HCT116 (cell line): ENCODE results near the gene CDHR4. TPM values are rescaled to one million over a fixed set of nuclear protein-coding genes. Genes with fewer than 3 reads are reported as not detected.

ENCODE experiments used
- ATAC-seq: fragments of 200-7000 bp; cut with Tn5 transposase; 2 replicates; pipeline ENCODE4 v1.9.1; 2020; ENCODE audit warnings: mild to moderate bottlenecking, moderate library complexity
- BruUV-seq: library from RNA; stranded (reverse); fragments of 400-500 nt; replicated peaks from 2 replicates; lab custom pipeline; 2021; lab: Mats Ljungman, UMichigan
- CTCF ChIA-PET: fragments of 300-600 bp; sonication (Branson Sonifier 250); formaldehyde crosslinking; loops from one replicate; lab custom pipeline; 2021; ENCODE audit warnings: antibody characterized with exemption; lab: Charles Lee
- POLR2A ChIA-PET: fragments of 300-600, 350-600 bp; sonication (Branson Sonifier 250); formaldehyde crosslinking; loops from one replicate; lab custom pipeline; 2021; ENCODE audit warnings: antibody characterized with exemption; lab: Charles Lee
- RAD21 ChIA-PET, 2 experiments: fragments of 300-600 bp; sonication (Branson Sonifier 250); formaldehyde crosslinking; loops; one replicate each; lab custom pipeline; 2023; ENCODE audit warnings: low total read pairs in 2 of 2; ENCODE audit not compliant: uncharacterized antibody in 2 of 2, unreplicated experiment in 2 of 2, low non-redundant PET in 1 of 2; lab: Charles Lee
- DNase-seq: peaks from one replicate; pipeline ENCODE4 v3.0.0-alpha.2; 2010; ENCODE audit warnings: low read depth, low spot score
- H2AFZ ChIP-seq: fragments of 200-600 bp; shearing (Covaris generic), sonication (generic); 2 replicates; pipeline ENCODE4 v1.6.1; 2017; ENCODE audit warnings: low read depth, mixed run types, mixed read lengths, antibody characterized with exemption, low read length; ENCODE audit not compliant: poor library complexity, severe bottlenecking
- H3K27ac ChIP-seq: 2 replicates; pipeline ENCODE4 v1.5.1; 2012; ENCODE audit warnings: low read depth, low read length
- H3K27me3 ChIP-seq: fragments of 200-600 bp; sonication (generic); 2 replicates; pipeline ENCODE4 v1.6.1; 2016; ENCODE audit warnings: mixed run types, low read length, mixed read lengths; ENCODE audit not compliant: insufficient read depth
- H3K36me3 ChIP-seq, 2 experiments: fragments of 200-500 bp in 1 of 2; fragments of 200-600 bp in 1 of 2; sonication (Bioruptor generic) in 1 of 2; sonication (generic) in 1 of 2; 2 replicates each; pipeline versions ENCODE4 v1.5.1 to v1.6.1; 2014 to 2016; ENCODE audit warnings: low read length in 2 of 2, inconsistent platforms in 1 of 2, mixed read lengths in 1 of 2, mixed run types in 1 of 2; ENCODE audit not compliant: insufficient read depth in 2 of 2, control insufficient read depth in 1 of 2
- H3K4me1 ChIP-seq, 2 experiments: fragments of 200-600 bp in 1 of 2; sonication (generic) in 1 of 2; 2 replicates each; pipeline versions ENCODE4 v1.5.1 to v1.6.1; 2012 to 2017; ENCODE audit warnings: low read length in 2 of 2, inconsistent platforms in 1 of 2, mild to moderate bottlenecking in 1 of 2, mixed read lengths in 1 of 2, mixed run types in 1 of 2, moderate library complexity in 1 of 2; ENCODE audit not compliant: insufficient read depth in 2 of 2, control insufficient read depth in 1 of 2
- H3K4me2 ChIP-seq: fragments of 200-600 bp; sonication (generic); 2 replicates; pipeline ENCODE4 v1.6.1; 2017; ENCODE audit warnings: mixed run types, low read length, mixed read lengths
- H3K4me3 ChIP-seq, 2 experiments: fragments of 200-600 bp in 1 of 2; sonication (generic) in 1 of 2; replicated peaks in 1 of 2; 2 replicates each; pipeline ENCODE4 v1.5.1; 2011 to 2016; ENCODE audit warnings: low read length in 2 of 2, control low read depth in 1 of 2, low read depth in 1 of 2, mild to moderate bottlenecking in 1 of 2, mixed read lengths in 1 of 2, mixed run types in 1 of 2
- H3K79me2 ChIP-seq: fragments of 200-600 bp; sonication (generic); 2 replicates; pipeline ENCODE4 v1.6.1; 2017; ENCODE audit warnings: mild to moderate bottlenecking, mixed run types, low read length, moderate library complexity, mixed read lengths; ENCODE audit not compliant: insufficient read depth
- H3K9ac ChIP-seq: fragments of 200-600 bp; sonication (generic); 2 replicates; pipeline ENCODE4 v1.6.1; 2016; ENCODE audit warnings: low read length, mixed read lengths
- H3K9me2 ChIP-seq: fragments of 200-600 bp; sonication (generic), shearing (Covaris generic); 2 replicates; pipeline ENCODE4 v1.6.1; 2017; ENCODE audit warnings: mixed run types, mild to moderate bottlenecking, moderate library complexity; ENCODE audit not compliant: insufficient read depth
- H3K9me3 ChIP-seq, 2 experiments: fragments of 200-500 bp in 1 of 2; fragments of 200-600 bp in 1 of 2; sonication (Bioruptor generic) in 1 of 2; sonication (generic) in 1 of 2; 2 replicates each; pipeline ENCODE4 v1.6.1; 2014 to 2017; ENCODE audit warnings: low read length in 2 of 2, mixed read lengths in 2 of 2, inconsistent platforms in 1 of 2, low read depth in 1 of 2, mild to moderate bottlenecking in 1 of 2, mixed run types in 1 of 2, moderate library complexity in 1 of 2; ENCODE audit not compliant: control insufficient read depth in 1 of 2, insufficient read depth in 1 of 2
- H4K20me1 ChIP-seq: fragments of 200-600 bp; sonication (generic), shearing (Covaris generic); 2 replicates; pipeline ENCODE4 v1.6.1; 2017; ENCODE audit warnings: mixed run types, mild to moderate bottlenecking, moderate library complexity; ENCODE audit not compliant: insufficient read depth
- CBX3 ChIP-seq: IDR thresholded peaks from 2 replicates; pipeline ENCODE4 v1.6.1; 2012; ENCODE audit warnings: low read depth
- CEBPB ChIP-seq: IDR thresholded peaks from 2 replicates; pipeline ENCODE4 v1.6.1; 2012; ENCODE audit warnings: low read depth
- EGR1 ChIP-seq: IDR thresholded peaks from 2 replicates; pipeline ENCODE4 v1.6.1; 2012; ENCODE audit warnings: low read depth
- ELF1 ChIP-seq: IDR thresholded peaks from 2 replicates; pipeline ENCODE4 v1.6.1; 2012; ENCODE audit warnings: low read depth, borderline replicate concordance
- EZH2 ChIP-seq: fragments of 200-600 bp; sonication (generic); IDR thresholded peaks from 2 replicates; pipeline ENCODE4 v1.6.1; 2017; ENCODE audit warnings: antibody characterized with exemption, mixed run types
- EZH2phosphoT487 ChIP-seq: fragments of 200-600 bp; IDR thresholded peaks from 2 replicates; pipeline ENCODE4 v1.6.1; 2018; ENCODE audit warnings: antibody characterized with exemption, borderline replicate concordance
- FOSL1 ChIP-seq: IDR thresholded peaks from 2 replicates; pipeline ENCODE4 v1.6.1; 2012; ENCODE audit warnings: low read depth
- JUND ChIP-seq: IDR thresholded peaks from 2 replicates; pipeline ENCODE4 v1.6.1; 2012
- POLR2A ChIP-seq: IDR thresholded peaks from 2 replicates; pipeline ENCODE4 v1.7.0; 2011; ENCODE audit warnings: borderline replicate concordance; ENCODE audit not compliant: insufficient read depth, insufficient read length; ENCODE audit errors: extremely low read depth
- POLR2AphosphoS5 ChIP-seq: IDR thresholded peaks from 2 replicates; pipeline ENCODE4 v1.6.1; 2011; ENCODE audit warnings: mild to moderate bottlenecking, low read depth, low read length, moderate library complexity
- RAD21 ChIP-seq: IDR thresholded peaks from 2 replicates; pipeline ENCODE4 v1.6.1; 2012; ENCODE audit warnings: low read depth, mild to moderate bottlenecking
- SIN3A ChIP-seq: IDR thresholded peaks from 2 replicates; pipeline ENCODE4 v1.6.1; 2012; ENCODE audit warnings: low read depth
- SP1 ChIP-seq: IDR thresholded peaks from 2 replicates; pipeline ENCODE4 v1.6.1; 2012; ENCODE audit warnings: low read depth
- SRF ChIP-seq: IDR thresholded peaks from 2 replicates; pipeline ENCODE4 v1.6.1; 2012; ENCODE audit warnings: low read depth
- ZFX ChIP-seq: fragments of 450-650 bp; IDR thresholded peaks from 2 replicates; pipeline ENCODE4 v1.6.1; 2017
- ZNF274 ChIP-seq: fragments of 200-500 bp; sonication (Bioruptor generic); IDR thresholded peaks from 2 replicates; pipeline ENCODE4 v1.6.1; 2014; ENCODE audit warnings: mild to moderate bottlenecking, low read depth, low read length, inconsistent platforms
- intact Hi-C: fragments of 100-400 bp; cut with micrococcal nuclease; formaldehyde crosslinking; loops from 2 replicates; pipeline ENCODE4 v1.10.0; 2022
- total RNA-seq: library from RNA; stranded (reverse); gene quantifications from one replicate; pipeline ENCODE4 v1.2.1, GENCODE V29; 2021; ENCODE audit not compliant: unreplicated experiment
- TF ChIP-seq, protein P1 (sequence below): IDR thresholded peaks from 2 replicates; pipeline ENCODE4 v1.6.1; 2011; ENCODE audit warnings: mild to moderate bottlenecking, low read length, moderate library complexity; ENCODE audit not compliant: insufficient replicate concordance; ENCODE audit errors: extremely low read depth
- TF ChIP-seq, protein P2 (sequence below): IDR thresholded peaks from 2 replicates; pipeline ENCODE4 v1.6.1; 2012
- TF ChIP-seq, protein P3 (sequence below), 3 experiments: fragments of 200-600 bp in 1 of 3; sonication (generic) in 1 of 3; IDR thresholded peaks in 2 of 3; conservative IDR thresholded peaks in 1 of 3; 2 replicates each; pipeline ENCODE4 v1.5.1; 2012 to 2017; ENCODE audit warnings: low read depth in 2 of 3, low read length in 2 of 3, antibody characterized with exemption in 1 of 3, borderline replicate concordance in 1 of 3, control low read depth in 1 of 3, mild to moderate bottlenecking in 1 of 3, mixed read lengths in 1 of 3, mixed run types in 1 of 3, moderate library complexity in 1 of 3; ENCODE audit not compliant: insufficient read depth in 1 of 3
- TF ChIP-seq, protein P4 (sequence below): IDR thresholded peaks from 2 replicates; pipeline ENCODE4 v1.6.1; 2012; ENCODE audit warnings: low read depth

The CDHR4 gene
- total RNA-seq, 1 experiment from 2014 or later: not detected

DNA sequence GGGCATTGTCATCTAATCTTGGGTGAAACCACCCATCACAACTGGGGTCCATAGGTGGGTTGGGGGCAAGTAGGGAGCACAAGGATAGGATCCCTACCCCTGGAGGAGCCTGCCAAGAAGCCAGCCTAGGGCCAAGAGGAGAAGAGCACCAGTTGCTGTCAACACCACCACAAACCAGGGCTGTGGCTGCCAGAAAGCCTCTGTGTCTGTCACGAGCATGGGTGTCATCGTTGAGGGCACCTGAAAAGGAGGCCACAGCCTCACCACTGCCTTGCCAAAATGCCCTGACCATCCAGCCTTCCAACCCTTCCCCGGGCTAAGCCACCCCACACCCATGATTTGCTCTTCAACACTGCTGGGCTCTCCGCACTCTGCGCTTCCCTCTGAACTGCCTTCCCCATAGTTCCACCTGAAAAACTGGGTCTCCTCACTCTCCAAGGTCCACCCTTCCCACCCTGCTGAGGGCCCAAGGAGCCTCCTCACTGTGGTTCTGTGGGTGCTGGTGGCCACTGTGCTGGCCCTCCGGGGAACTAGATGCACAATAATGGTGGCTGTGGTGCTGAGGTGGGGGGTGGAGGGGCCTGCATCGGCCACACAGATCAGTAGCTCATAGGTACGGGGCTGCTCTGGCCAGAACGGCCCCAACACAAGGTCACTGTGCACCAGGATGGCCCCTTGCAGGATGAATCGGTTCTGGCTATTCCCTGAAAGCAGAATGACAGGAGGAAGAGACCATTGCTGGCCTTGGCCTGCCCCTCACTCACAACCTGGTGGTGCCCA lies 7.1 kb downstream of the CDHR4 start:
- ATAC-seq: no peak
- no peak for TF ChIP-seq ZFX
- no peak for TF ChIP-seq JUND
- no peak for TF ChIP-seq ELF1
- no peak for TF ChIP-seq POLR2AphosphoS5
- TF ChIP-seq FOSL1: no peak
- TF ChIP-seq SP1: no peak
- TF ChIP-seq EGR1: no peak
- TF ChIP-seq, protein P1, sequence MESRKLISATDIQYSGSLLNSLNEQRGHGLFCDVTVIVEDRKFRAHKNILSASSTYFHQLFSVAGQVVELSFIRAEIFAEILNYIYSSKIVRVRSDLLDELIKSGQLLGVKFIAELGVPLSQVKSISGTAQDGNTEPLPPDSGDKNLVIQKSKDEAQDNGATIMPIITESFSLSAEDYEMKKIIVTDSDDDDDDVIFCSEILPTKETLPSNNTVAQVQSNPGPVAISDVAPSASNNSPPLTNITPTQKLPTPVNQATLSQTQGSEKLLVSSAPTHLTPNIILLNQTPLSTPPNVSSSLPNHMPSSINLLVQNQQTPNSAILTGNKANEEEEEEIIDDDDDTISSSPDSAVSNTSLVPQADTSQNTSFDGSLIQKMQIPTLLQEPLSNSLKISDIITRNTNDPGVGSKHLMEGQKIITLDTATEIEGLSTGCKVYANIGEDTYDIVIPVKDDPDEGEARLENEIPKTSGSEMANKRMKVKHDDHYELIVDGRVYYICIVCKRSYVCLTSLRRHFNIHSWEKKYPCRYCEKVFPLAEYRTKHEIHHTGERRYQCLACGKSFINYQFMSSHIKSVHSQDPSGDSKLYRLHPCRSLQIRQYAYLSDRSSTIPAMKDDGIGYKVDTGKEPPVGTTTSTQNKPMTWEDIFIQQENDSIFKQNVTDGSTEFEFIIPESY: no peak
- no peak for TF ChIP-seq SRF
- no peak for TF ChIP-seq SIN3A
- no peak for TF ChIP-seq CBX3
- no peak for TF ChIP-seq RAD21
- TF ChIP-seq EZH2: no peak
- no peak for TF ChIP-seq CEBPB
- TF ChIP-seq, protein P2, sequence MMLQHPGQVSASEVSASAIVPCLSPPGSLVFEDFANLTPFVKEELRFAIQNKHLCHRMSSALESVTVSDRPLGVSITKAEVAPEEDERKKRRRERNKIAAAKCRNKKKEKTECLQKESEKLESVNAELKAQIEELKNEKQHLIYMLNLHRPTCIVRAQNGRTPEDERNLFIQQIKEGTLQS: no peak
- TF ChIP-seq, protein P3, sequence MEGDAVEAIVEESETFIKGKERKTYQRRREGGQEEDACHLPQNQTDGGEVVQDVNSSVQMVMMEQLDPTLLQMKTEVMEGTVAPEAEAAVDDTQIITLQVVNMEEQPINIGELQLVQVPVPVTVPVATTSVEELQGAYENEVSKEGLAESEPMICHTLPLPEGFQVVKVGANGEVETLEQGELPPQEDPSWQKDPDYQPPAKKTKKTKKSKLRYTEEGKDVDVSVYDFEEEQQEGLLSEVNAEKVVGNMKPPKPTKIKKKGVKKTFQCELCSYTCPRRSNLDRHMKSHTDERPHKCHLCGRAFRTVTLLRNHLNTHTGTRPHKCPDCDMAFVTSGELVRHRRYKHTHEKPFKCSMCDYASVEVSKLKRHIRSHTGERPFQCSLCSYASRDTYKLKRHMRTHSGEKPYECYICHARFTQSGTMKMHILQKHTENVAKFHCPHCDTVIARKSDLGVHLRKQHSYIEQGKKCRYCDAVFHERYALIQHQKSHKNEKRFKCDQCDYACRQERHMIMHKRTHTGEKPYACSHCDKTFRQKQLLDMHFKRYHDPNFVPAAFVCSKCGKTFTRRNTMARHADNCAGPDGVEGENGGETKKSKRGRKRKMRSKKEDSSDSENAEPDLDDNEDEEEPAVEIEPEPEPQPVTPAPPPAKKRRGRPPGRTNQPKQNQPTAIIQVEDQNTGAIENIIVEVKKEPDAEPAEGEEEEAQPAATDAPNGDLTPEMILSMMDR (IDR thresholded peaks at IDR 0.05 in 2 of 3, conservative IDR thresholded peaks at IDR 0.05 in 1 of 3; ENCODE audit: borderline replicate concordance in 1 of 3, insufficient read depth in 1 of 3, low read depth in 2 of 3, low read length in 2 of 3): no peak
- no peak for TF ChIP-seq EZH2phosphoT487
- no peak for TF ChIP-seq POLR2A
- TF ChIP-seq, protein P4, sequence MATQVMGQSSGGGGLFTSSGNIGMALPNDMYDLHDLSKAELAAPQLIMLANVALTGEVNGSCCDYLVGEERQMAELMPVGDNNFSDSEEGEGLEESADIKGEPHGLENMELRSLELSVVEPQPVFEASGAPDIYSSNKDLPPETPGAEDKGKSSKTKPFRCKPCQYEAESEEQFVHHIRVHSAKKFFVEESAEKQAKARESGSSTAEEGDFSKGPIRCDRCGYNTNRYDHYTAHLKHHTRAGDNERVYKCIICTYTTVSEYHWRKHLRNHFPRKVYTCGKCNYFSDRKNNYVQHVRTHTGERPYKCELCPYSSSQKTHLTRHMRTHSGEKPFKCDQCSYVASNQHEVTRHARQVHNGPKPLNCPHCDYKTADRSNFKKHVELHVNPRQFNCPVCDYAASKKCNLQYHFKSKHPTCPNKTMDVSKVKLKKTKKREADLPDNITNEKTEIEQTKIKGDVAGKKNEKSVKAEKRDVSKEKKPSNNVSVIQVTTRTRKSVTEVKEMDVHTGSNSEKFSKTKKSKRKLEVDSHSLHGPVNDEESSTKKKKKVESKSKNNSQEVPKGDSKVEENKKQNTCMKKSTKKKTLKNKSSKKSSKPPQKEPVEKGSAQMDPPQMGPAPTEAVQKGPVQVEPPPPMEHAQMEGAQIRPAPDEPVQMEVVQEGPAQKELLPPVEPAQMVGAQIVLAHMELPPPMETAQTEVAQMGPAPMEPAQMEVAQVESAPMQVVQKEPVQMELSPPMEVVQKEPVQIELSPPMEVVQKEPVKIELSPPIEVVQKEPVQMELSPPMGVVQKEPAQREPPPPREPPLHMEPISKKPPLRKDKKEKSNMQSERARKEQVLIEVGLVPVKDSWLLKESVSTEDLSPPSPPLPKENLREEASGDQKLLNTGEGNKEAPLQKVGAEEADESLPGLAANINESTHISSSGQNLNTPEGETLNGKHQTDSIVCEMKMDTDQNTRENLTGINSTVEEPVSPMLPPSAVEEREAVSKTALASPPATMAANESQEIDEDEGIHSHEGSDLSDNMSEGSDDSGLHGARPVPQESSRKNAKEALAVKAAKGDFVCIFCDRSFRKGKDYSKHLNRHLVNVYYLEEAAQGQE: no peak
- no peak for TF ChIP-seq ZNF274
- Histone ChIP-seq H3K9me2 (no peaks in the 10 kb centered on the region), H2AFZ (no peak overlapping the region), H3K4me3 (no peak overlapping the region), H3K79me2 (no peaks in the 10 kb centered on the region), H4K20me1 (no peaks in the 10 kb centered on the region), H3K4me2 (no peak overlapping the region), H3K27me3 (no peaks in the 10 kb centered on the region), H3K9me3 (no peaks in the 10 kb centered on the region), H3K27ac (no peak overlapping the region), H3K9ac (no peak overlapping the region), H3K4me1 (no peaks in the 10 kb centered on the region), H3K36me3 (no peaks in the 10 kb centered on the region)
- no peak for DNase-seq
- intact Hi-C loops: no loop called here
- CTCF ChIA-PET: no interaction called here
- no TSS peak for BruUV-seq
- POLR2A ChIA-PET: no interaction called here
- RAD21 ChIA-PET: no interaction called here
